ENCODE measurements around the gene LIN7B. TPM values are rescaled to one million over a fixed set of nuclear protein-coding genes. Genes with fewer than 3 reads are reported as not detected.

The LIN7B gene
- total RNA-seq: 10 to 100 TPM; 31.5 to 35.0 TPM

GRCh38 chr19:49113762-49114629, at the start of gene LIN7B:
Gene LIN7B (plus strand): TSS chr19:49114370. CDS start chr19:49114405, 35 bp downstream.
- DNase-seq (ENCODE audit: low spot score): no peak
- Histone ChIP-seq H3K27ac (peak within 1 kb of the TSS; percentile 86 to 91), H3K4me1 (peaks cover 0 to 41% of the 10 kb centered on the region in 2 donors), H3K36me3 (peaks cover 1% of the 10 kb centered on the region), H3K9me3 (no peaks in the 10 kb centered on the region), H3K4me3 (peak within 1 kb of the TSS; percentile 74 to 94), H3K27me3 (no peaks in the 10 kb centered on the region)
- TF ChIP-seq, protein P1, sequence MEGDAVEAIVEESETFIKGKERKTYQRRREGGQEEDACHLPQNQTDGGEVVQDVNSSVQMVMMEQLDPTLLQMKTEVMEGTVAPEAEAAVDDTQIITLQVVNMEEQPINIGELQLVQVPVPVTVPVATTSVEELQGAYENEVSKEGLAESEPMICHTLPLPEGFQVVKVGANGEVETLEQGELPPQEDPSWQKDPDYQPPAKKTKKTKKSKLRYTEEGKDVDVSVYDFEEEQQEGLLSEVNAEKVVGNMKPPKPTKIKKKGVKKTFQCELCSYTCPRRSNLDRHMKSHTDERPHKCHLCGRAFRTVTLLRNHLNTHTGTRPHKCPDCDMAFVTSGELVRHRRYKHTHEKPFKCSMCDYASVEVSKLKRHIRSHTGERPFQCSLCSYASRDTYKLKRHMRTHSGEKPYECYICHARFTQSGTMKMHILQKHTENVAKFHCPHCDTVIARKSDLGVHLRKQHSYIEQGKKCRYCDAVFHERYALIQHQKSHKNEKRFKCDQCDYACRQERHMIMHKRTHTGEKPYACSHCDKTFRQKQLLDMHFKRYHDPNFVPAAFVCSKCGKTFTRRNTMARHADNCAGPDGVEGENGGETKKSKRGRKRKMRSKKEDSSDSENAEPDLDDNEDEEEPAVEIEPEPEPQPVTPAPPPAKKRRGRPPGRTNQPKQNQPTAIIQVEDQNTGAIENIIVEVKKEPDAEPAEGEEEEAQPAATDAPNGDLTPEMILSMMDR (IDR thresholded peaks at IDR 0.05): peak; percentile 47 to 60

DNA sequence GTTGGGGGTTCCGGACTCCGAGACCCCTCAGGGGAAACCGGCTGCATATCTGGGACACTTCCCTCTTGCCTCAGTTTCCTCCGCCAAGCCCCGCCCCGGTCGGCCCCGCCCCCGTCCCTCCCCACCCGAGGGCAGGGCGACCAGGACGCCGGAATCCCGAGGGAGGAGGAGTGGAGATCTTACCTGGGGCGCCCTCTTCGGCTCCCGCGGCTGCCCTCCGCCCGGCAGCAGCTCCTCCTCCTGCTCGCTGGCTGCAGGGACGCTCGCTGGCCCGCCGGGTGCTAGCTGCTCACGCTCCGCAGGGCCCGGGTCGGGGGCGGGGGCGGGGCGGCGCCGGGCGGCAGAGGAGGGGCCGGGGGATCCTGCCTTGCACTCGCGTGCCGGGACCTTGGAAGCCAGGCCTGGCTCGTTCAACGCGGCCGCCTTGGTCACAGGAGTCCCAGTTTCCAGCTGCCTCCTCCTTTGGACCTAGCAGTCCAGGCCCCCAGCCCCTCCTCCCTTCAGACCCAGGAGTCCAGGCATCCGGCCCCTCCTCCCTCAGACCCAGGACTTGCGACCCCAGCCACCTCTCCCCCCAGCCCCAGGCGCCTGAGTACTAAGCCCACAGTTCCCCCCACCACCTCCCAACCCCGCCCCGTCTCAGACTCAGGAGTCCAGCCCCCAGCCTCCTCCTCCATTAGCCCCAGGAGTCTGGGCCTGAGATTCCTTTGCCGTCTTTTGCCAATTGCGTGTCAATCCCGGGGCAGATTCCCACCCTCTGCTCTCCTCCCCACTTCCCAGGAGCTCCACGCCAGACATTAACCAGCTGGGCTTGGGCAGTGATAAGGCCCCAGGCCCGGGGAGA, 49.2 kb upstream of the LIN7B start, which contains the start of gene NTF4:
Gene NTF4, minus strand, starts transcription at position 51 of the 844 bp plus-strand sequence. CDS start 2,821 bp downstream, outside the sequence.
- TF ChIP-seq, protein P1 (IDR thresholded peaks at IDR 0.05): peak in 1 of 2 donors; percentile 10
- Histone ChIP-seq H3K27ac (peak within 1 kb of the TSS; percentile 58), H3K36me3 (no peaks in the 10 kb centered on the region), H3K4me1 (peaks cover 0 to 31% of the 10 kb centered on the region in 2 donors), H3K4me3 (peak within 1 kb of the TSS; percentile 12 to 39), H3K27me3 (no peaks in the 10 kb centered on the region), H3K9me3 (no peaks in the 10 kb centered on the region)
- DNase-seq (ENCODE audit: low spot score): no peak

DNA sequence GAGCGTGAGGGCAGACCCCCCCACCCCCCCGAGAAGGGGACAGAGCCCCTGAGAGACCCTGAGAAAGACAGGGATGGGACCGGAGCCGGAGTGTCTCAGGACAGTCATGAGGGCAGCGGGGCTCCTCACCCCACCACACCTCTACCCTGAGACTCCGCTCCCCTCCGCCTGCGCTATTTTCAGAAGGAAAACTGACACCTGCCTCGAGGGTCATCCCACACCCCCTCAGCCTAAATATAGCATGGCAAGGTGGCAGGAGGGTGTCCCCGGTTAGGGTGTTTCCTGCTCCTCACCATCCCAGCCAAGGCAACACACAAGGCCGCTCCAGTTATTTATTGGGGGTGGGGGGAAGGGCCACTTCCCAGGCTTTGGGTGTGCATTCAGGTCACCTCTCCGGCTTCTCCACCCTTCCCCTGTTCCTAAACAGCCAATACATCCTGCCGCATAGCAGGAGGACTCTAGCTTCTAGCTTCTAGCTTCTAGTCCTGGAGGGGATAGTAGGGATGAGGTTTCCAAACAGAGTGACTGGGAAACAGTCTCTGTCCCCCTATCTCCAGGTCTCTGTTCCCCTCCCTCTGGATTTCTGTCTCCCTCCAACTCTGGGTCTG, 48.2 kb upstream of the LIN7B start:
- DNase-seq (ENCODE audit: low spot score): no peak
- H3K4me1 ChIP-seq: peaks cover 0 to 31% of the 10 kb centered on the region in 2 donors

GRCh38 chr19:49067554-49067953, 46.6 kb upstream of the LIN7B start:
- TF ChIP-seq, protein P1 (IDR thresholded peaks at IDR 0.05): no peak
- Histone ChIP-seq H3K27ac (no peak overlapping the region), H3K36me3 (no peaks in the 10 kb centered on the region), H3K4me3 (no peak overlapping the region), H3K9me3 (no peaks in the 10 kb centered on the region), H3K4me1 (peaks cover 0 to 36% of the 10 kb centered on the region in 2 donors), H3K27me3 (peaks cover 4 to 6% of the 10 kb centered on the region in 2 donors)
- DNase-seq (ENCODE audit: low spot score): no peak

More for the DNA sequence above, 48.2 kb upstream of the LIN7B start:
- TF ChIP-seq, protein P1 (IDR thresholded peaks at IDR 0.05): no peak
- no peaks in the 10 kb centered on the region for H3K36me3 ChIP-seq
- no peaks in the 10 kb centered on the region for H3K27me3 ChIP-seq
- H3K27ac ChIP-seq: peak overlapping the region; percentile 58
- H3K4me3 ChIP-seq: no peak overlapping the region
- H3K9me3 ChIP-seq: no peaks in the 10 kb centered on the region

DNA sequence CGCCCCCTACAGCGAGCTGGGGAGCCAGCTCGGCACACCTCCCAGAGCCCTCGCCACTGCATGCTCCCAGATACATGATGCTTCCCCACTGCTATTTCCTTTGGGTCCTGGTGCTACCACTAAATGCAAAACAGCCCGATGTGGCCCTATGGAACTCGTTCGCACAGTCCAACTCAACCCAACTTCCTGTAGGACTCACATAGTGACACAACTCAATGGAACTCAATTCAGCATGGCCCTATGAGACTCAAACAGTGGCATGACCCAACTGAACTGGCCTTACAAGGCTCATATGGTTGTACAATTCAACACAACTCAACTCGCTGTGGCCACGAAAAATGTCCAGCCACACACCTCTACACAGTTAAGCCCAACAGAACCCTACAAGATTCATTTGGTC, 45.1 kb upstream of the LIN7B start:
- DNase-seq (ENCODE audit: low spot score): no peak
- no peaks in the 10 kb centered on the region for H3K9me3 ChIP-seq
- no peak overlapping the region for H3K4me3 ChIP-seq
- no peaks in the 10 kb centered on the region for H3K36me3 ChIP-seq
- TF ChIP-seq, protein P1 (IDR thresholded peaks at IDR 0.05): no peak
- peaks cover 0 to 36% of the 10 kb centered on the region in 2 donors for H3K4me1 ChIP-seq
- peaks cover 4 to 6% of the 10 kb centered on the region in 2 donors for H3K27me3 ChIP-seq
- no peak overlapping the region for H3K27ac ChIP-seq

Data from right atrium auricular region (tissue), 2 donors.